ENCODE results near the gene CCNDBP1.

The CCNDBP1 gene

GRCh38 chr15:43226436-43227305 lies 41.5 kb downstream of the CCNDBP1 start:
- Histone ChIP-seq H3K36me3 (ENCODE audit: control insufficient read depth in 2 of 2, insufficient read depth in 2 of 2, low read length in 2 of 2) (no peaks in the 10 kb centered on the region), H3K4me1 (ENCODE audit: control insufficient read depth in 2 of 2, insufficient read depth in 2 of 2, low read length in 2 of 2) (no peaks in the 10 kb centered on the region), H3K27me3 (ENCODE audit: control insufficient read depth in 2 of 2, insufficient read depth in 2 of 2, low read length in 2 of 2) (no peaks in the 10 kb centered on the region), H3K27ac (ENCODE audit: low read depth in 2 of 2, low read length in 2 of 2) (no peak overlapping the region), H3K4me3 (ENCODE audit: low read length in 2 of 2) (no peak overlapping the region), H3K9me3 (ENCODE audit: control insufficient read depth in 2 of 2, low read length in 2 of 2) (no peaks in the 10 kb centered on the region), H3K9ac (ENCODE audit: low read depth in 1 of 2, low read length in 2 of 2) (no peak overlapping the region)

- Histone ChIP-seq H3K36me3 (ENCODE audit: control insufficient read depth in 2 of 2, insufficient read depth in 2 of 2, low read length in 2 of 2) (no peaks in the 10 kb centered on the region), H3K4me3 (ENCODE audit: low read length in 2 of 2) (no peak overlapping the region), H3K9me3 (ENCODE audit: control insufficient read depth in 2 of 2, low read length in 2 of 2) (no peaks in the 10 kb centered on the region), H3K4me1 (ENCODE audit: control insufficient read depth in 2 of 2, insufficient read depth in 2 of 2, low read length in 2 of 2) (no peaks in the 10 kb centered on the region), H3K27me3 (ENCODE audit: control insufficient read depth in 2 of 2, insufficient read depth in 2 of 2, low read length in 2 of 2) (no peaks in the 10 kb centered on the region), H3K9ac (ENCODE audit: low read depth in 1 of 2, low read length in 2 of 2) (no peak overlapping the region), H3K27ac (ENCODE audit: low read depth in 2 of 2, low read length in 2 of 2) (no peak overlapping the region)
Observed at GRCh38 chr15:43229977-43230376, 44.8 kb downstream of the CCNDBP1 start.

- H3K27ac ChIP-seq (ENCODE audit: low read depth in 2 of 2, low read length in 2 of 2): no peak overlapping the region
Observed at GRCh38 chr15:43230640-43231115, 45.5 kb downstream of the CCNDBP1 start.

GRCh38 chr15:43232289-43232874 lies 47.2 kb downstream of the CCNDBP1 start:
- Histone ChIP-seq H3K4me1 (ENCODE audit: control insufficient read depth in 2 of 2, insufficient read depth in 2 of 2, low read length in 2 of 2) (no peaks in the 10 kb centered on the region), H3K4me3 (ENCODE audit: low read length in 2 of 2) (no peak overlapping the region), H3K9me3 (ENCODE audit: control insufficient read depth in 2 of 2, low read length in 2 of 2) (no peaks in the 10 kb centered on the region), H3K27ac (ENCODE audit: low read depth in 2 of 2, low read length in 2 of 2) (no peak overlapping the region), H3K36me3 (ENCODE audit: control insufficient read depth in 2 of 2, insufficient read depth in 2 of 2, low read length in 2 of 2) (no peaks in the 10 kb centered on the region), H3K9ac (ENCODE audit: low read depth in 1 of 2, low read length in 2 of 2) (no peak overlapping the region), H3K27me3 (ENCODE audit: control insufficient read depth in 2 of 2, insufficient read depth in 2 of 2, low read length in 2 of 2) (no peaks in the 10 kb centered on the region)

More at GRCh38 chr15:43230640-43231115, 45.5 kb downstream of the CCNDBP1 start:
- Histone ChIP-seq H3K27me3 (ENCODE audit: control insufficient read depth in 2 of 2, insufficient read depth in 2 of 2, low read length in 2 of 2) (no peaks in the 10 kb centered on the region), H3K9ac (ENCODE audit: low read depth in 1 of 2, low read length in 2 of 2) (no peak overlapping the region), H3K4me3 (ENCODE audit: low read length in 2 of 2) (no peak overlapping the region), H3K4me1 (ENCODE audit: control insufficient read depth in 2 of 2, insufficient read depth in 2 of 2, low read length in 2 of 2) (no peaks in the 10 kb centered on the region), H3K36me3 (ENCODE audit: control insufficient read depth in 2 of 2, insufficient read depth in 2 of 2, low read length in 2 of 2) (no peaks in the 10 kb centered on the region), H3K9me3 (ENCODE audit: control insufficient read depth in 2 of 2, low read length in 2 of 2) (no peaks in the 10 kb centered on the region)

- no peak overlapping the region for H3K27ac ChIP-seq (ENCODE audit: low read depth in 2 of 2, low read length in 2 of 2)
- no peaks in the 10 kb centered on the region for H3K36me3 ChIP-seq (ENCODE audit: control insufficient read depth in 2 of 2, insufficient read depth in 2 of 2, low read length in 2 of 2)
- H3K27me3 ChIP-seq (ENCODE audit: control insufficient read depth in 2 of 2, insufficient read depth in 2 of 2, low read length in 2 of 2): no peaks in the 10 kb centered on the region
- H3K9ac ChIP-seq (ENCODE audit: low read depth in 1 of 2, low read length in 2 of 2): no peak overlapping the region
- no peak overlapping the region for H3K4me3 ChIP-seq (ENCODE audit: low read length in 2 of 2)
- no peaks in the 10 kb centered on the region for H3K9me3 ChIP-seq (ENCODE audit: control insufficient read depth in 2 of 2, low read length in 2 of 2)
- H3K4me1 ChIP-seq (ENCODE audit: control insufficient read depth in 2 of 2, insufficient read depth in 2 of 2, low read length in 2 of 2): no peaks in the 10 kb centered on the region
Observed at GRCh38 chr15:43235536-43235935, 50.3 kb downstream of the CCNDBP1 start.

- no peak overlapping the region for H3K27ac ChIP-seq (ENCODE audit: low read depth in 2 of 2, low read length in 2 of 2)
- H3K9ac ChIP-seq (ENCODE audit: low read depth in 1 of 2, low read length in 2 of 2): no peak overlapping the region
- no peaks in the 10 kb centered on the region for H3K27me3 ChIP-seq (ENCODE audit: control insufficient read depth in 2 of 2, insufficient read depth in 2 of 2, low read length in 2 of 2)
- no peaks in the 10 kb centered on the region for H3K36me3 ChIP-seq (ENCODE audit: control insufficient read depth in 2 of 2, insufficient read depth in 2 of 2, low read length in 2 of 2)
- H3K9me3 ChIP-seq (ENCODE audit: control insufficient read depth in 2 of 2, low read length in 2 of 2): no peaks in the 10 kb centered on the region
- H3K4me3 ChIP-seq (ENCODE audit: low read length in 2 of 2): no peak overlapping the region
- no peaks in the 10 kb centered on the region for H3K4me1 ChIP-seq (ENCODE audit: control insufficient read depth in 2 of 2, insufficient read depth in 2 of 2, low read length in 2 of 2)
Observed at GRCh38 chr15:43237842-43238470, 52.8 kb downstream of the CCNDBP1 start.

- H3K4me3 ChIP-seq (ENCODE audit: low read length in 2 of 2): no peak overlapping the region
- H3K4me1 ChIP-seq (ENCODE audit: control insufficient read depth in 2 of 2, insufficient read depth in 2 of 2, low read length in 2 of 2): no peaks in the 10 kb centered on the region
- H3K9me3 ChIP-seq (ENCODE audit: control insufficient read depth in 2 of 2, low read length in 2 of 2): no peaks in the 10 kb centered on the region
- H3K27ac ChIP-seq (ENCODE audit: low read depth in 2 of 2, low read length in 2 of 2): no peak overlapping the region
- H3K9ac ChIP-seq (ENCODE audit: low read depth in 1 of 2, low read length in 2 of 2): no peak overlapping the region
- H3K27me3 ChIP-seq (ENCODE audit: control insufficient read depth in 2 of 2, insufficient read depth in 2 of 2, low read length in 2 of 2): no peaks in the 10 kb centered on the region
- no peaks in the 10 kb centered on the region for H3K36me3 ChIP-seq (ENCODE audit: control insufficient read depth in 2 of 2, insufficient read depth in 2 of 2, low read length in 2 of 2)
Observed at GRCh38 chr15:43238671-43239131, 53.5 kb downstream of the CCNDBP1 start.

- H3K27ac ChIP-seq (ENCODE audit: low read depth in 2 of 2, low read length in 2 of 2): no peak overlapping the region
Observed at GRCh38 chr15:43239732-43240491, 54.7 kb downstream of the CCNDBP1 start.

GRCh38 chr15:43241100-43241499 lies 55.9 kb downstream of the CCNDBP1 start:
- Histone ChIP-seq H3K27ac (ENCODE audit: low read depth in 2 of 2, low read length in 2 of 2) (no peak overlapping the region), H3K9me3 (ENCODE audit: control insufficient read depth in 2 of 2, low read length in 2 of 2) (no peaks in the 10 kb centered on the region), H3K4me1 (ENCODE audit: control insufficient read depth in 2 of 2, insufficient read depth in 2 of 2, low read length in 2 of 2) (no peaks in the 10 kb centered on the region), H3K27me3 (ENCODE audit: control insufficient read depth in 2 of 2, insufficient read depth in 2 of 2, low read length in 2 of 2) (no peaks in the 10 kb centered on the region), H3K4me3 (ENCODE audit: low read length in 2 of 2) (no peak overlapping the region), H3K36me3 (ENCODE audit: control insufficient read depth in 2 of 2, insufficient read depth in 2 of 2, low read length in 2 of 2) (no peaks in the 10 kb centered on the region), H3K9ac (ENCODE audit: low read depth in 1 of 2, low read length in 2 of 2) (no peak overlapping the region)

More at GRCh38 chr15:43239732-43240491, 54.7 kb downstream of the CCNDBP1 start:
- Histone ChIP-seq H3K36me3 (ENCODE audit: control insufficient read depth in 2 of 2, insufficient read depth in 2 of 2, low read length in 2 of 2) (no peaks in the 10 kb centered on the region), H3K9me3 (ENCODE audit: control insufficient read depth in 2 of 2, low read length in 2 of 2) (no peaks in the 10 kb centered on the region), H3K4me3 (ENCODE audit: low read length in 2 of 2) (no peak overlapping the region), H3K4me1 (ENCODE audit: control insufficient read depth in 2 of 2, insufficient read depth in 2 of 2, low read length in 2 of 2) (no peaks in the 10 kb centered on the region), H3K9ac (ENCODE audit: low read depth in 1 of 2, low read length in 2 of 2) (no peak overlapping the region), H3K27me3 (ENCODE audit: control insufficient read depth in 2 of 2, insufficient read depth in 2 of 2, low read length in 2 of 2) (no peaks in the 10 kb centered on the region)
